DOHH2 (cell line): ENCODE data around the gene SNAPC1.

ENCODE experiments used
- CTCF ChIP-seq: fragments of 200-600 bp; sonication (generic); IDR thresholded peaks from one replicate; pipeline ENCODE4 v1.5.1; 2014; ENCODE audit warnings: antibody characterized with exemption, mild to moderate bottlenecking, low read depth, low read length; ENCODE audit not compliant: poor library complexity, severe bottlenecking
- EZH2phosphoT487 ChIP-seq: fragments of 200-600 bp; sonication (generic); IDR thresholded peaks from 2 replicates; pipeline ENCODE4 v1.6.1; 2017; ENCODE audit warnings: borderline replicate concordance, mild to moderate bottlenecking, antibody characterized with exemption, low read length, moderate library complexity, mixed read lengths

- TF ChIP-seq CTCF = no peak
- TF ChIP-seq EZH2phosphoT487 = no peak
These were observed 2.3 kb upstream of the SNAPC1 start for GRCh38 chr14:61759878-61760277.
